Motor neuron (in vitro differentiated cells): ENCODE data around the gene UCHL3. TPM values are rescaled to one million over a fixed set of nuclear protein-coding genes. Genes with fewer than 3 reads are reported as not detected.

Experiments
- ATAC-seq, 8 experiments: fragments of 200-7000 bp; cut with Tn5 transposase; replicated peaks in 6 of 8; 2 replicates each; pipeline ENCODE4 v1.8.0; 2021; ENCODE audit warnings: mild to moderate bottlenecking in 8 of 8, moderate library complexity in 8 of 8
- H3K27ac ChIP-seq, 2 donors: fragments of 250-450 bp; sonication (Bioruptor Pico); 2 replicates each; pipeline ENCODE4 v1.9.0; 2021; ENCODE audit warnings: antibody characterized with exemption in 2 of 2, mild to moderate bottlenecking in 2 of 2, moderate library complexity in 1 of 2
- H3K4me1 ChIP-seq, 2 donors: fragments of 250-450 bp; sonication (Bioruptor Pico); replicated peaks in 1 of 2; 2 replicates each; pipeline ENCODE4 v1.6.1; 2021; ENCODE audit warnings: antibody characterized with exemption in 2 of 2, mild to moderate bottlenecking in 2 of 2, moderate library complexity in 1 of 2
- H3K4me3 ChIP-seq, 5 donors: fragments of 250-450 bp; sonication (Bioruptor Pico); 2 replicates each; pipeline ENCODE4 v1.9.0; 2021; ENCODE audit warnings: antibody characterized with exemption in 5 of 5, mild to moderate bottlenecking in 5 of 5, moderate library complexity in 4 of 5
- WGBS, 10 experiments: fragments of 450-650 bp; shearing (Covaris generic); methylation state at CpG; one replicate each; pipeline ENCODE4 v1.0.0; 2022; 5-methylcytosine and 5-hydroxymethylcytosine counted together
- in situ Hi-C, 9 experiments: fragments of 400-800 bp; cut with MboI; loops; one replicate each; pipeline ENCODE4 v1.15.0; 2021; ENCODE audit warnings: low sequenced_read_pairs in 9 of 9, low pct_unique_long_range_greater_than_20kb in 2 of 9; ENCODE audit not compliant: unreplicated experiment in 9 of 9
- total RNA-seq, 8 experiments: library from RNA; unstranded; fragments of 300-600 nt; gene quantifications; 2 replicates each; pipeline versions ENCODE4 v1.2.3 to v1.2.4, GENCODE V29; 2022

UCHL3 gene
- total RNA-seq, 8 experiments from 2014 or later, result 31.5 to 48.6 (median 44.5) TPM

DNA sequence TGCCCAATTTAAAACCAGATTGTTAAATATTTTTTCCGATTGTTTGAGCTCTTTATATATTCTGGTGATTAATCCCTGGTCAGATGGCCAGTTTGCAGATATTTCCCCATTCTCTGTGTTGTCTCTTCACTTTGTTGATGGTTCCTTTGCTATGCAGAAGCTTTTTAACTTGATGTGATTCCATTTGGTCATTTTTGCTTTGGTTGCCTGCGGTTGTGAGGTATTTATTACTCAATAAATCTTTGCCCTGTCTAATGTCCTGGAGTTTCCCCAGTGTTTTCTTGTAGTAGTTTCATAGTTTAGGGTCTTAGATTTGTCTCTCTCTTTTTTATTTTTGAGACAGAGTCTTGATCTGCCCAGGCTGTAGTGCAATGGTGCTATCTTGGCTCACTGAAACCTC lies 62.8 kb downstream of the UCHL3 start:
- WGBS, 10 experiments, result 59 to 100% (median 75%) methylated on average over 1 to 2 of the region's 2 CpGs; no CpG with 5 or more reads in 1 of the 10 experiments
- Histone ChIP-seq H3K4me1 (no peaks in the 10 kb centered on the region), H3K27ac (no peak overlapping the region), H3K4me3 (no peak overlapping the region)
- in situ Hi-C loops, result no loop called here
- ATAC-seq, result no peak

DNA sequence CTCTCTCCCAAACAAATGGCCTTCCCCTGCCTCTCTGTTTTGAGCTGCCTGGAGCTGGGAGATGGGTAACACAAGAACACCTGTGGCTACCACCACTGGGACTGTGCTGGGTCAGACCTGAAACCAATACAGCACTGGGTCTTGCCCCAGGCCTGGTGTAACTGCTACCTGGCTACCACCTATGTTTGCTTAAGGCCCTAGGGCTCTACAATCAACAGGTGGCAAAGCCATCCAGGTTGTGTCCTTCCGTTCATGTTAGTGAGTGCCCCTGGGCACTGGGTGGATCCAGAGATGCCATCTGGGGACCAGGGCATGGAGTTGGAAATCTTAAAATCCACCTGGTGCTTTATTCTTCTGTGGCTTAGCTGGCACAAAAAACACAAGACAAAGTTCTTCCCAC lies 67.6 kb downstream of the UCHL3 start:
- Histone ChIP-seq H3K4me1 (no peaks in the 10 kb centered on the region), H3K4me3 (no peak overlapping the region), H3K27ac (no peak overlapping the region)
- no peak for ATAC-seq
- in situ Hi-C loops, result no loop called here
- 80 to 100% (median 100%) methylated on average over 1 of the region's 1 CpG; no CpG with 5 or more reads in 7 of the 10 experiments for WGBS, 10 experiments

DNA sequence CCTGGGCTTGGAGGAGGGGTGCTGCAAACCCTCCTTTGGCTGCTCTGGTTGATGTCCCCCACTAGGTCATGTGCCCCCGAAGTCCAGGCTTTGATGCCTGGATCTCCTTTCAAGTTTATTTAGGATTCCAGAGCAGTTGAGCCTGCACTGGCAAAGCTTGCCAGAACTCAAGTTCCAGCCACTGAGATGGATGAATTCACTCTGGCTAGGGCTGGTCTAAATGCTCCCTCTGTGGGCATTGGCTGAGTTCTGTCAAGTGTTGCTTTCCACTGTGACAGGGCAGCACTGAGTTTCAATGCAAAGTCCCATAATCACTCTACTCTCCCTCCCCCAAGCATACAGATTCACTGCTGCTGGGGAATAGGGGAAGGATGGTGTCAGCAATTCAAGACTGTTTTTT lies 68.7 kb downstream of the UCHL3 start:
- in situ Hi-C loops, result no loop called here
- Histone ChIP-seq H3K4me1 (no peaks in the 10 kb centered on the region), H3K4me3 (no peak overlapping the region), H3K27ac (no peak overlapping the region)
- 0 to 14% methylated on average over 1 of the region's 1 CpG; no CpG with 5 or more reads in 8 of the 10 experiments for WGBS, 10 experiments
- peak in 1 of 8 experiments; percentile 37 for ATAC-seq

- no peak for ATAC-seq
- Histone ChIP-seq H3K4me1 (no peaks in the 10 kb centered on the region), H3K27ac (no peak overlapping the region), H3K4me3 (no peak overlapping the region)
- WGBS, 10 experiments, result 0 to 100% (median 67%) methylated on average over 1 of the region's 1 CpG; no CpG with 5 or more reads in 1 of the 10 experiments
- in situ Hi-C loops, result no loop called here
These were observed 70.4 kb downstream of the UCHL3 start for GRCh38 chr13:75620020-75620419.

GRCh38 chr13:75621147-75621546 lies 71.6 kb downstream of the UCHL3 start:
- WGBS, 10 experiments, result 0 to 96% (median 80%) methylated on average over 1 to 2 of the region's 2 CpGs
- ATAC-seq, result peak in 3 of 8 experiments; percentile 22 to 75 (median 48)
- Histone ChIP-seq H3K4me3 (no peak overlapping the region), H3K27ac (no peak overlapping the region), H3K4me1 (no peaks in the 10 kb centered on the region)
- in situ Hi-C loops, result no loop called here

- Histone ChIP-seq H3K4me3 (no peak overlapping the region), H3K4me1 (no peaks in the 10 kb centered on the region), H3K27ac (no peak overlapping the region)
- 0 to 100% (median 73%) methylated on average over 1 to 4 of the region's 4 CpGs; no CpG with 5 or more reads in 2 of the 10 experiments for WGBS, 10 experiments
- no peak for ATAC-seq
- in situ Hi-C loops, result no loop called here
These were observed 79.2 kb downstream of the UCHL3 start for GRCh38 chr13:75628801-75629200.

- no peak for ATAC-seq
- Histone ChIP-seq H3K4me3 (no peak overlapping the region), H3K4me1 (peaks cover 0 to 7% of the 10 kb centered on the region in 2 donors), H3K27ac (no peak overlapping the region)
- WGBS, 10 experiments, result 17 to 90% (median 59%) methylated on average over 1 to 2 of the region's 2 CpGs
- in situ Hi-C loops, result no loop called here
These were observed 83.7 kb downstream of the UCHL3 start for GRCh38 chr13:75633285-75633684.

DNA sequence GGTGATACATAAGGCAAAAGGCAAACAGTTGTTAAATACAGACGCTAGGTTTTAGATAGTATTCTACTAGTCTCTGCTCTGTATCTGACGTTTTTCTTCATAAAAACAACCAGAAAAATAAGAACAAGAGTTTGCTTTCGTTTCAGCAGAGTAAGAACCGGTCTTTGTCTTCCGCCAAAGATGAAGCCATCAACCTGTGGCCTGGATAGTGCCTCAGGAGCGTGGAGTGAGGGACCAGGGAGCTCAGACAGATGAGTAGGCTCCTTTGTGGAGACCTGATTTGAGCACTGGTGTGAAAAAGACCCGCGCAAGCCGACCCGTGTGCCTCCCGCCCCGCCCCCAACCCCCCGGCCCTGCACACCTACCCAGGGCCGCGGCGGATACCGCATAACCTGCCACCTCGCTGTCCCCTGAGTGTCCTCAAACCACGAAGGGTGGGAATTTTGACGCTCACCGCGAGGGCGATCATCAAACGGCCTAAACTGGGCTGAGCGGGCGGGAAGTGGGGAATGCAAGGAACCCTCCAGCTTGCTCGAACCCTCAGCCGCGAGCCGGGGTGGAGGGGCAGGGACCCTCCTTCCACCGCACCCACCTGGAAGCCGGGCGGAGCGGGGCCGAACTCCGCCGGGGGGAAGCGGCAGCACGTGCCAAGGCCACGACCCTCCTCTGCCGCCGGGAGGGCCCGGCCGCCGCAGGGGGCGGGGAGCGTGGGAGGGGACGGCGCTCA lies 85.7 kb downstream of the UCHL3 start:
- in situ Hi-C loops, result no loop called here
- Histone ChIP-seq H3K4me1 (peaks cover 0 to 7% of the 10 kb centered on the region in 2 donors), H3K4me3 (peak overlapping the region in 4 of 5 donors; percentile 31 to 41 (median 40)), H3K27ac (no peak overlapping the region)
- 20 to 94% (median 64%) methylated on average over 1 to 12 of the region's 49 CpGs; no CpG with 5 or more reads in 1 of the 10 experiments for WGBS, 10 experiments
- peak in 2 of 8 experiments; percentile 1 to 3 for ATAC-seq

- Histone ChIP-seq H3K27ac (no peak within 1 kb of the TSS), H3K4me3 (peak within 1 kb of the TSS; percentile 27 to 41 (median 38)), H3K4me1 (peaks cover 0 to 7% of the 10 kb centered on the region in 2 donors)
- in situ Hi-C loops, result no loop called here
- ATAC-seq, result peak; percentile 49 to 80 (median 75)
- no CpG with 5 or more reads among the region's 76 CpGs for WGBS, 10 experiments
These were observed 86.3 kb downstream of the UCHL3 start, which contains the start of gene LMO7 for GRCh38 chr13:75635828-75636435. TSS of gene LMO7 (plus strand) at chr13:75636330. CDS start at chr13:75636658, 328 bp downstream.

GRCh38 chr13:75636436-75637180 lies 87.0 kb downstream of the UCHL3 start:
- Histone ChIP-seq H3K4me1 (peaks cover 0 to 7% of the 10 kb centered on the region in 2 donors), H3K4me3 (peak overlapping the region; percentile 27 to 41 (median 38)), H3K27ac (no peak overlapping the region)
- in situ Hi-C loops, result no loop called here
- ATAC-seq, result peak; percentile 39 to 69 (median 60)
- 0 to 20% (median 3%) methylated on average over 1 to 4 of the region's 58 CpGs; no CpG with 5 or more reads in 6 of the 10 experiments for WGBS, 10 experiments

DNA sequence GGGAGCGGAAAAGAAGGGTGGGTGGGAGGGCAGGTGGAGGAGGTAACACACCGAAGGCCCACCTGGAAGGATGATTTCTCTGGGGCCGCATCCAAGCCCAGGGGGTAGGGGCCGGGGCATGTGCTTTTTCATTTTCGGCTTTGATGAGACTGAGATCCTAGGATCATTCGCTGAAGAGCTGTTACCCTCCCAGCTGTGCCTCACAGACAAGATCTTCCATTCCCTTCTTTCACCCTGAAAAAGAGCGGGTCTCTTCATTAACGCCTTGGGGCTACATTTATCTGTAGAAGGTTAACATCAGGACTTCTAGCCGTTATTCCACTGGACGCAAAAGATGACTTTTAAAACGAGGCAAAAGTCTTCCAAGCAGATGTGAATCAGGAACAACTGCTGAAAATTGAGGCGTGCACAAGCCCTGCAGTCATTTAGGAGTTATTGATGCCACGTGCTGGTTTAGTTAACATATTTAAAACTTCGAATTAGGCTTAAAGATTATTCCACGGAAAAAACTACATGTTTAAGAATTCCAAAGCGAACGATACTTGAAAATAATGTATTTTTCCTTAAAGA lies 87.7 kb downstream of the UCHL3 start:
- WGBS, 10 experiments, result 0 to 37% (median 10%) methylated on average over 4 to 11 of the region's 17 CpGs
- Histone ChIP-seq H3K27ac (no peak overlapping the region), H3K4me3 (peak overlapping the region in 1 of 5 donors; percentile 41), H3K4me1 (peaks cover 0 to 7% of the 10 kb centered on the region in 2 donors)
- ATAC-seq, result peak in 3 of 8 experiments; percentile 11 to 19 (median 13)
- in situ Hi-C loops, result no loop called here

GRCh38 chr13:75639454-75639853 lies 89.9 kb downstream of the UCHL3 start:
- in situ Hi-C loops, result no loop called here
- WGBS, 10 experiments, result 85 to 100% (median 100%) methylated on average over 2 of the region's 2 CpGs; no CpG with 5 or more reads in 2 of the 10 experiments

More at GRCh38 chr13:75639454-75639853, 89.9 kb downstream of the UCHL3 start:
- ATAC-seq, result no peak
- Histone ChIP-seq H3K4me1 (peaks cover 0 to 7% of the 10 kb centered on the region in 2 donors), H3K4me3 (no peak overlapping the region), H3K27ac (no peak overlapping the region)
